ENCODE measurements around the gene RPL11.

DNA sequence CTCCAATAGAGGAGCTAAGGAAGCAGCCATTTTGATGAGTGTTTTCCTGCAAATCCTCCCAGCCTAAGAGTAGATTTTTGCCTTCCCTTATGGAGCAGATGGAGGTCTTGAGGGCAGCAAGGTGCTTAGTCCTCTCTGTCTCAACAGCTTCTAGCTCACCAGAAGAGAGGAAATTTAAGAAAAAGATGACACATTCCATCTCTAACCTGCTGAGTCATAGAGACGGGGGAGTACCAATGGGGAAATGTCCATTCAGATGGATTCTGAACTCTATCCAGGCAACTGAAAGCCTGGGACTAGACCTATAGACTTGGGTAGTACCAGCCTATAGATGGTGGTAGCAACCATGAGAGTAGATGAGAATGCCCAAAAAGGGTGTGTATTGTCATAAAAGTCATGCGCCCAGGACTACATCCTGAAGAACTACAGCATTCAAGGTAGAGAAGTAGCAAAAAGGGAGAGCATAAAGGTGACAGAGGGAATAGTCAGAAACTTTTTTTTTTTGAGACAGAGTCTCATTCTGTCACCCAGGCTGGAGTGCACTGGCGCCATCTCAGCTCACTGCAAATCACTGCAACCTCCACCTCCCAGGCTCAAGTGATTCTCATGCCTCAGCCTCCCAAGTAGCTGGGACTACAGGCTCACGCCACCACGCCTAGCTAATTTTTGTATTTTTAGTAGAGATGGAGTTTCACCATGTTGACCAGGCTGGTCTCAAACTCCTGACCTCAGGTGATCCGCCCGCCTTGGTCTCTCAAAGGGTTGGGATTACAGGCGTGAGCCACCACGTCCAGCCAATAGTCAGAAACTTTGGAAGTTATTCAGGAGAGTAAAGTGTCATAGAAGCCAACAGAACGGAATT is 41.0 kb downstream of the RPL11 start:
- TF ChIP-seq, protein P1, sequence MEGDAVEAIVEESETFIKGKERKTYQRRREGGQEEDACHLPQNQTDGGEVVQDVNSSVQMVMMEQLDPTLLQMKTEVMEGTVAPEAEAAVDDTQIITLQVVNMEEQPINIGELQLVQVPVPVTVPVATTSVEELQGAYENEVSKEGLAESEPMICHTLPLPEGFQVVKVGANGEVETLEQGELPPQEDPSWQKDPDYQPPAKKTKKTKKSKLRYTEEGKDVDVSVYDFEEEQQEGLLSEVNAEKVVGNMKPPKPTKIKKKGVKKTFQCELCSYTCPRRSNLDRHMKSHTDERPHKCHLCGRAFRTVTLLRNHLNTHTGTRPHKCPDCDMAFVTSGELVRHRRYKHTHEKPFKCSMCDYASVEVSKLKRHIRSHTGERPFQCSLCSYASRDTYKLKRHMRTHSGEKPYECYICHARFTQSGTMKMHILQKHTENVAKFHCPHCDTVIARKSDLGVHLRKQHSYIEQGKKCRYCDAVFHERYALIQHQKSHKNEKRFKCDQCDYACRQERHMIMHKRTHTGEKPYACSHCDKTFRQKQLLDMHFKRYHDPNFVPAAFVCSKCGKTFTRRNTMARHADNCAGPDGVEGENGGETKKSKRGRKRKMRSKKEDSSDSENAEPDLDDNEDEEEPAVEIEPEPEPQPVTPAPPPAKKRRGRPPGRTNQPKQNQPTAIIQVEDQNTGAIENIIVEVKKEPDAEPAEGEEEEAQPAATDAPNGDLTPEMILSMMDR (conservative IDR thresholded peaks at IDR 0.05) = no peak
- TF ChIP-seq EZH2 (IDR thresholded peaks at IDR 0.05; ENCODE audit: low read depth) = no peak
